Measurements from ENCODE around the gene NRP2. TPM values are rescaled to one million over a fixed set of nuclear protein-coding genes. Genes with fewer than 3 reads are reported as not detected.
A peak's percentile ranks its signal among the peaks of the same experiment; 100 is the strongest.

Gene NRP2
- total RNA-seq, 1 experiment from 2014 or later, result 31.0 TPM

DNA sequence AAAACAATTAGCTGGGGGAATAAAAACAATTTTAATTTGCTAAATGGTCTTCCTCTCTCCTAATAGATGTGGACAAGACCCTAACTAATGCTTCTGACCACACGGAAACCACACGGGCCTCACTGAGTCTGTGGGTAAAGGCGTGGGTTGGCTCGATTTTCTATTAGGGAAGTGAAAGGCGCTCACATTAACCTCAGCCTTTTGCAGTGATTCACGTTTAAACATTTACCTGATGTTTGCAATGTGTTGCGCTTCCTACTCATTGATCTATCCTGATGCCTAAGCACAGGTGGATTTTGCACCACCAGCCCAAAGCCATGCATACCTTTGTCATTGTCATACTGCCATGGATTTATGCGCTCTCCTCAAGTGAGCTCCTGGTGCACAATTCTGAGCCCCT, 35.6 kb upstream of the NRP2 start:
- ChIA-PET POLR2A (ENCODE audit: unreplicated experiment) (no interaction called here), CTCF (no interaction called here)
- no peaks in the 10 kb centered on the region for H4K20me1 ChIP-seq (ENCODE audit: insufficient read depth)
- no peak for DNase-seq
- no peak for TF ChIP-seq EZH2 (IDR thresholded peaks at IDR 0.05; ENCODE audit: low read depth)
- TF ChIP-seq, protein P1, sequence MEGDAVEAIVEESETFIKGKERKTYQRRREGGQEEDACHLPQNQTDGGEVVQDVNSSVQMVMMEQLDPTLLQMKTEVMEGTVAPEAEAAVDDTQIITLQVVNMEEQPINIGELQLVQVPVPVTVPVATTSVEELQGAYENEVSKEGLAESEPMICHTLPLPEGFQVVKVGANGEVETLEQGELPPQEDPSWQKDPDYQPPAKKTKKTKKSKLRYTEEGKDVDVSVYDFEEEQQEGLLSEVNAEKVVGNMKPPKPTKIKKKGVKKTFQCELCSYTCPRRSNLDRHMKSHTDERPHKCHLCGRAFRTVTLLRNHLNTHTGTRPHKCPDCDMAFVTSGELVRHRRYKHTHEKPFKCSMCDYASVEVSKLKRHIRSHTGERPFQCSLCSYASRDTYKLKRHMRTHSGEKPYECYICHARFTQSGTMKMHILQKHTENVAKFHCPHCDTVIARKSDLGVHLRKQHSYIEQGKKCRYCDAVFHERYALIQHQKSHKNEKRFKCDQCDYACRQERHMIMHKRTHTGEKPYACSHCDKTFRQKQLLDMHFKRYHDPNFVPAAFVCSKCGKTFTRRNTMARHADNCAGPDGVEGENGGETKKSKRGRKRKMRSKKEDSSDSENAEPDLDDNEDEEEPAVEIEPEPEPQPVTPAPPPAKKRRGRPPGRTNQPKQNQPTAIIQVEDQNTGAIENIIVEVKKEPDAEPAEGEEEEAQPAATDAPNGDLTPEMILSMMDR (conservative IDR thresholded peaks at IDR 0.05), result no peak
- no TSS peak for BruUV-seq (replicated peaks)
- intact Hi-C loops (cut with micrococcal nuclease; ENCODE audit: unreplicated experiment), result no loop called here
- no peaks in the 10 kb centered on the region for H3K36me3 ChIP-seq (ENCODE audit: low read depth)
- peaks cover 12% of the 10 kb centered on the region; the same call in 1 of the 2 replicates for H3K4me1 ChIP-seq (replicated peaks; ENCODE audit: insufficient read depth)
- no peak overlapping the region for H3K4me2 ChIP-seq
- no peak overlapping the region for H2AFZ ChIP-seq
- H3F3A ChIP-seq (ENCODE audit: insufficient read depth, low read depth), result no peaks in the 10 kb centered on the region
- no peaks in the 10 kb centered on the region for H3K9me3 ChIP-seq (ENCODE audit: insufficient read depth, low read depth)
- H3K4me3 ChIP-seq, result no peak overlapping the region
- H3K9me2 ChIP-seq (ENCODE audit: insufficient read depth), result no peaks in the 10 kb centered on the region
- no peaks in the 10 kb centered on the region for H3K79me2 ChIP-seq (ENCODE audit: low read depth)
- no peak overlapping the region for H3K27ac ChIP-seq
- H3K27me3 ChIP-seq (ENCODE audit: insufficient read depth, low read depth), result no peaks in the 10 kb centered on the region

DNA sequence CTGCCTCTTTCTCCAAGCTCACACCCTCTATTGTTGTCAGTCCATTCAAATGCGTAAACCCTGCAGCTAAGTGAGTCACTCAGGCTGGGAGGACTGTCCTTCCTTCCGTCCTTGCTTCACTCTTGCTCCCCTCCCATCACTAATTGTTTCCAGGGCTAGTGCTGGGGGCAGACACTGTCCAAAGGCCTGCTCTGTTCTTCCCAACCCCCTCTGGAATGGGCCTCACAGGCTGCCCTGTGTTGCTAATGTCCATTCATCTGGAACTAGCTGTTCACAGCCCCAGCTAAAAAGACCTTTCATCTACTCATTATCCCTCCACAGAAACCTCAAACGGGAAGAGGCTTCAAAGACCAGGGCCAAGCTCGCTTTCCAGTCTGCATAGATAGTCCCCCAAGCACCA, 31.9 kb upstream of the NRP2 start:
- Histone ChIP-seq H3F3A (ENCODE audit: insufficient read depth, low read depth) (no peaks in the 10 kb centered on the region), H3K9me2 (ENCODE audit: insufficient read depth) (no peaks in the 10 kb centered on the region), H2AFZ (no peak overlapping the region), H3K4me2 (peak overlapping the region; percentile 3; the same call in 1 of the 2 replicates), H3K27me3 (ENCODE audit: insufficient read depth, low read depth) (no peaks in the 10 kb centered on the region), H3K27ac (no peak overlapping the region), H4K20me1 (ENCODE audit: insufficient read depth) (no peaks in the 10 kb centered on the region), H3K4me3 (no peak overlapping the region), H3K36me3 (ENCODE audit: low read depth) (no peaks in the 10 kb centered on the region), H3K4me1 (replicated peaks; ENCODE audit: insufficient read depth) (peaks cover 12% of the 10 kb centered on the region; the same call in 1 of the 2 replicates), H3K79me2 (ENCODE audit: low read depth) (no peaks in the 10 kb centered on the region), H3K9me3 (ENCODE audit: insufficient read depth, low read depth) (no peaks in the 10 kb centered on the region)
- CTCF ChIA-PET, result interaction anchor here (0.6 kb wide), 1 partner anchor 26 kb away, joined by 5 read pairs; no protein-coding TSS in a partner anchor
- BruUV-seq (replicated peaks), result no TSS peak
- intact Hi-C loops (cut with micrococcal nuclease; ENCODE audit: unreplicated experiment), result no loop called here
- peak; percentile 21 to 55 for DNase-seq
- POLR2A ChIA-PET (ENCODE audit: unreplicated experiment), result no interaction called here
- TF ChIP-seq, protein P1 (conservative IDR thresholded peaks at IDR 0.05), result no peak
- TF ChIP-seq EZH2 (IDR thresholded peaks at IDR 0.05; ENCODE audit: low read depth), result no peak

DNA sequence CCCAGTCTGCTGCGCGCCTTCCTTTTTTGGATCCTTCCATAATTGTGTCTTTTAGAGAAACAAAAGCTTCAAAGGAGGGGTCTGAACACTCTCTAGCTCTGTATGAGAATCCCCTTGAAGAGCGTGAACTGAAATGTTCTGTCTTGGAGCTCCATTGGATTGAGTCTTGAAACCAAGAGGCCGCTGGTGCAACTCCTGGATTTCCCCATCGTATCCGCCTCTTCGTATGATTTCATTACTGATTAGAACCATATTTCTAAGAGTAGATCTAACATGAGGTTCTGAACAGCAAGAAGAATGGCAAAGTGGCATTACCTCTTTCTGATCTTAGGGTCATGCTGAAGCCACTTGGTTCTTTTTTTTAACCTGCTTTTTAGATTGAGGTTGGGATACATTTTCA, 31.4 kb upstream of the NRP2 start:
- ChIA-PET CTCF (no interaction called here), POLR2A (ENCODE audit: unreplicated experiment) (no interaction called here)
- Histone ChIP-seq H3K27me3 (ENCODE audit: insufficient read depth, low read depth) (no peaks in the 10 kb centered on the region), H4K20me1 (ENCODE audit: insufficient read depth) (no peaks in the 10 kb centered on the region), H3K27ac (no peak overlapping the region), H3K36me3 (ENCODE audit: low read depth) (no peaks in the 10 kb centered on the region), H3K4me3 (no peak overlapping the region), H3K4me1 (replicated peaks; ENCODE audit: insufficient read depth) (peaks cover 12% of the 10 kb centered on the region; the same call in 1 of the 2 replicates), H2AFZ (no peak overlapping the region), H3F3A (ENCODE audit: insufficient read depth, low read depth) (no peaks in the 10 kb centered on the region), H3K9me2 (ENCODE audit: insufficient read depth) (no peaks in the 10 kb centered on the region), H3K4me2 (no peak overlapping the region), H3K9me3 (ENCODE audit: insufficient read depth, low read depth) (no peaks in the 10 kb centered on the region), H3K79me2 (ENCODE audit: low read depth) (no peaks in the 10 kb centered on the region)
- no TSS peak for BruUV-seq (replicated peaks)
- no peak for DNase-seq
- intact Hi-C loops (cut with micrococcal nuclease; ENCODE audit: unreplicated experiment), result no loop called here
- no peak for TF ChIP-seq EZH2 (IDR thresholded peaks at IDR 0.05; ENCODE audit: low read depth)
- TF ChIP-seq, protein P1 (conservative IDR thresholded peaks at IDR 0.05), result no peak

All from PC-9 (cell line).